ENCODE measurements around the gene EMC10.

EMC10 gene

DNA sequence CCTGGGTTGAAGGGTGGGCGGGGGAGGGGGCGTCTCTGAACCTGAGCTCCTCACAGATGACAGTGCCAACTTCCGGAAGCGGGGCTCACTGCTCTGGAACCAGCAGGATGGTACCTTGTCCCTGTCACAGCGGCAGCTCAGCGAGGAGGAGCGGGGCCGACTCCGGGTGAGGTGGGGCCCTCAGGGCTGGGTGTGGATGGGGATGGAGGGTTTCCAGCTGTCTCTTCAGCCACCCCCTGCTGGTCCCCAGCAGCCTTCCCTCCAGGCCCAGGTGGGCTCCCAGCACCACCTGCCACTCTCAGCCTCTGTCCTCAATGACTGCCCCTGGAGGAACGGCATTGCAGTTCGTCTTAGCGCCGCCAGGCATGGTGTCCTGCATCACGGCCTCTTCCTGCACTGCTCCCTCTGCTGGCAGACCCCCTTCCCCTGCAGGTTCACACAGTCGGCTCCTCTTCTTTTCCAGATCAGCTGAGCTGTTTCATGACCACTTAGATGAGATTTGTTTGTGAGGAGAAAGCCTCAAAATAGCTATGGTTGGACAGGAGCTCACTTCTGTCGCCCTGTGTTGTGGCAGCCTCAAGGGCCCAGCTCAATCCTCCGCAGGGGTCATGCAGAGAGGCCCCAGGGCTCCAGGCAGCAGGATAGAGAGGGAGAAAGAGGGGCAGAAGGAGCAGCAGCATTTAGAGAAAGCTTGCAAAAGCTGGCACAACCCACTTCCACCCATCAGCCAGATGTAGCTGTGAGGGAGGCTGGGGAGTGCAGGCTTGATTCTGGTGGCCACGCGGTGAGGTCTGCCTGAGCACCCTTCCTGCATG, 2.8 kb downstream of the EMC10 start:
- no peak for DNase-seq (ENCODE audit: low read depth in 2 of 2)

DNA sequence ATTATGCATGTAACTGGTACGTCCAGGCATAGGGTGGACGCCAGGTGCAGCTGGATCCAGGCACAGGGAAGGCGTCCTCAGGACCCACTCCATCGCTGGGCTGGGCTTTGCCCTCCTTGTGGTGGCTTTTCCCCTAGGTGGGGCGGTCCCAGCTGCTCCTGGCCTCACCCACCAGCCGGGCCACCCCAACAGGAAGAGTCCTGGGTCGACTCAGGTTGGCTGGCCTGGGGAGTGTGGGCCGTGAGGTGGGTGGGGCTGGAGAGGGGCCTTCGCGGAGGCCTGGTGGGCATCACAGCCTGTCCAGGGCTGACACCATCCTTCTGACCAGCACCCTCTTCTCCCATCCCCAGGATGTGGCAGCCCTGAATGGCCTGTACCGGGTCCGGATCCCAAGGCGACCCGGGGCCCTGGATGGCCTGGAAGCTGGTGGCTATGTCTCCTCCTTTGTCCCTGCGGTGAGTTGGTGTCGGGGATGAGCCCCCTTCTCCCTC, 3.5 kb downstream of the EMC10 start:
- no peak for DNase-seq (ENCODE audit: low read depth in 2 of 2)

DNA sequence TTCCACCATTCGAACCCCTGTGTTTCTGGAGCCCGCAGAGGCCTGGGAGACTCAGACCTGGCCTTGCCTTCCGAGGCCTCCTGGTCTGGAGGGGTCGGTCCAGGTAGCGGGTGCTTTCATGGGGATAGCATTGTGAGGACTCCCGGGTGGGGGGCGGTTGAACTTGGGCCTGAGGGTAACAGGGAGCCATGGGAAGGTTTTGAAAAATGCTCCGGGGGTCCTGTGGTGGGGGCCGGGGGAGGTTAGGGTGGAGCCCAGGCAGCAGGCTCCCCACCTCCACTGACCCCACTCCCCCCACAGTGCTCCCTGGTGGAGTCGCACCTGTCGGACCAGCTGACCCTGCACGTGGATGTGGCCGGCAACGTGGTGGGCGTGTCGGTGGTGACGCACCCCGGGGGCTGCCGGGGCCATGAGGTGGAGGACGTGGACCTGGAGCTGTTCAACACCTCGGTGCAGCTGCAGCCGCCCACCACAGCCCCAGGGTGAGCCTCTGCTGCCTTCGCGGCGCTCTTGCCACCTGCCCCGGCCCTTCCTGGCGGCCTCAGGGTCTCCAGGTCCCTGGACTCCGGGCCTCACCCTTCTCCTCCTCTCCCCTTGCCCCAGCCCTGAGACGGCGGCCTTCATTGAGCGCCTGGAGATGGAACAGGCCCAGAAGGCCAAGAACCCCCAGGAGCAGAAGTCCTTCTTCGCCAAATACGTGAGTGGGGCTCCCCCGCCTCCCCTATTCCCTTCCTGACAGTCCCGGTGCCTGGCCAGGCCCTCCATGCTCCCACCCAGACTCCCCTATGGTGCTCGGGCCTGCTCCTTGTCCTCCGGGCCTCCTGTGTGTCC, 4.2 kb downstream of the EMC10 start:
- no peak for DNase-seq (ENCODE audit: low read depth in 2 of 2)

DNA sequence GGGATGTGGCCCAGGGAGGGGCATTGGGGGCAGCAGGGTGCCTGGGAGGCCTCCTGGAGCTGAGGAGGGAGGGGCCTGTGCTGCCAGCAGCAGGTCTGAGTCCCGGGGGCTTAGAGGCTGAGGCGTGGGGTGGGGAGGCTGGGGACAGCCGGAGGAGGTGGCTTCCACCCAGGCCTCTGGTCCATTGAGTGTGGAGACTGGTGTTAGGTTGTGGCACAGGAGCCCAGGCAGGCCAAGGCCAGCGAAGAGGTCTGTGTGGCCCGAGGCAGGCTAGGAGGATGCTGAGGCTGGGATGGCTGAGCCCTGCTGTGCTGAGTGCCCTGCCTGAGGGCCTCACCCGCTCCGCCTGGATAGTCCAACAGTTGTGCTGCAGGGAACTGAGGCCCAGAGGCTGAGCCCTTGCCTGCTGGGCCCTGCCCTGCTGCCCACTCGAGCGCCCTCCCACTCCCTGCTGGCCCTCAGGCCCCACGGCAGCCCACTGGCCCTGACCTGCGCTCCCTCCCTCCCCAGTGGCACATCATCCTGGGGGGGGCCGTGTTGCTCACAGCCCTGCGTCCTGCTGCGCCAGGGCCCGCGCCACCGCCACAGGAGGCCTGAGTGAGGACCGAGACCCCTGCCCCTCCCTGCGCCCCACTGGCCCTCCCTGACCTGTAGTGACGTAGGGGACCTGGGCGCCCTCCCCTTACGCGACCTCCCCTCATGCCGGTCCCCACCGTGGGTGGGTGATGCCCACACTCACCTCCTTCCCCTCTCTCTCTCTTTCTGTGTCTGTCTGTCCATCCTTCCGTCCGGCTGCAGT, 5.2 kb downstream of the EMC10 start:
- no peak for DNase-seq (ENCODE audit: low read depth in 2 of 2)

DNA sequence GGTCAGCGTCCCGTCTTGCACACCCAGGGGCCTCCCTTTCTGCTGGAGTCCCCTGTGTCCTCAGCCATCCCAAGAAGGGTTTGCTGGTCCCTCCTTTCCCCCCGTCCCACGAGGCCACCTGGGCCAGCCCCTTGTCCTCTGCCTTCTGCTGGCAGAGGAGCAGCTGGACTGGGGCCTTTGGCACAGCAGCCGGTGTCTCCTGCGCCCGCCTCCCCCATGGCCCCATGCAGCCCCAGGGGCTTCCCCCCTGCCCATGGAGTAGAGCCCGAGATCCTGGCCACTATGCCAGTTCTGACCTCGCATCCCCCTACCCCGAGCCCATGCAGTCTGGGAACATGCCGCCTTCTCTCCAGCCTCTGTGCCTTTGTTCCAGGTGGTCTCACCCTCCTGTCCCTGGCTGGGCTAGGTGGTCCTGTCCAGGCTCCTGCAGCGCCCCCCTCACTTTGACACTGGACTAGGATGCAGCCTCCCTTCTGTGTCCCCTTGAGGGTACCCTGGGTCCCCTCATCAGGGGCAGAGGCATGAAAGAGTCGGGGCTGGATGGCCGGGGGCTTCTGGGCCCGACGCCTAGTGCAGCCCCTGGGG, 6.1 kb downstream of the EMC10 start:
- DNase-seq (ENCODE audit: low read depth in 2 of 2), result no peak

DNA sequence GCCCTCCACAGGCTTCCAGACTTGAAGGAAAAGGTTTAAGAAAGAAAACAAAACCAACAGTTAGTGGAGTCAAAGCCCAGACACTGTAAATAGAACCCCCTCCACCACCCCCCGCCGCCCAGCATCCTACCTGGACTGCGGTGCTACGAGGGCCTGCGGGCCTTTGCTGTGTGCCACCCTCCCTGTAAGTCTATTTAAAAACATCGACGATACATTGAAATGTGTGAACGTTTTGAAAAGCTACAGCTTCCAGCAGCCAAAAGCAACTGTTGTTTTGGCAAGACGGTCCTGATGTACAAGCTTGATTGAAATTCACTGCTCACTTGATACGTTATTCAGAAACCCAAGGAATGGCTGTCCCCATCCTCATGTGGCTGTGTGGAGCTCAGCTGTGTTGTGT, 6.6 kb downstream of the EMC10 start:
- no peak for DNase-seq (ENCODE audit: low read depth in 2 of 2)

DNA sequence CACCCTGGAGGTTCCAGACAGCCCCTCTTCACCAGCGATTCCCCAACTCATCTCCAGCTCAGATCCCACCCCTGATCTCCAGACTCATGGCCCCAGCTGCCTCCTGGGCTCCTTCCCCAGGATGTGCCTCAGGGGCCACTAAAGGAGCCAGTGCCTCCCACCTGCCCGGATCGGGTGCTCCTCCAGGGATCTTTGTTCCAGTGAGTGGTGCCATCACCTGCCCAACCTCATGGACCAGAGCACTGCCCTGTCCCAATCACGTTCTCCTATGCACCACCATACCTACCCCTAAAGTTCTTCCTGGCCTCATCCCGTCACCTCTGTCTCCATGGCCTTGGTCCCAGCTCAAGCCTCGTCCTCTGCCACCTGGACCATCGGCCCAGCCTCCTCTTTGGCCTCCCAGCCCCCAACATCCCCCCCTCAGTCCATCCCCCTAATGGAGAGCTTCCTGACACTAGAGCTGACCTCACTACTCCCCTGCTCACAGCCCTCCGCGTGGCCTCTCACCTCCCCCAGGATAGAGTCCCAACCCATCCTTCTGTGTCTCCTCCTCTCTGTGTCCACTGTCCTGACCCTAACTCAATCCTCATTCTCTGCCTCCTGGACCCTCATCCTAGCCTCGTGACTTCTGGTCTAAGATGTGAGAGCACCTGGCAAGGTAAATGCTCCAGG, 9.1 kb downstream of the EMC10 start:
- DNase-seq (ENCODE audit: low read depth in 2 of 2), result no peak

DNA sequence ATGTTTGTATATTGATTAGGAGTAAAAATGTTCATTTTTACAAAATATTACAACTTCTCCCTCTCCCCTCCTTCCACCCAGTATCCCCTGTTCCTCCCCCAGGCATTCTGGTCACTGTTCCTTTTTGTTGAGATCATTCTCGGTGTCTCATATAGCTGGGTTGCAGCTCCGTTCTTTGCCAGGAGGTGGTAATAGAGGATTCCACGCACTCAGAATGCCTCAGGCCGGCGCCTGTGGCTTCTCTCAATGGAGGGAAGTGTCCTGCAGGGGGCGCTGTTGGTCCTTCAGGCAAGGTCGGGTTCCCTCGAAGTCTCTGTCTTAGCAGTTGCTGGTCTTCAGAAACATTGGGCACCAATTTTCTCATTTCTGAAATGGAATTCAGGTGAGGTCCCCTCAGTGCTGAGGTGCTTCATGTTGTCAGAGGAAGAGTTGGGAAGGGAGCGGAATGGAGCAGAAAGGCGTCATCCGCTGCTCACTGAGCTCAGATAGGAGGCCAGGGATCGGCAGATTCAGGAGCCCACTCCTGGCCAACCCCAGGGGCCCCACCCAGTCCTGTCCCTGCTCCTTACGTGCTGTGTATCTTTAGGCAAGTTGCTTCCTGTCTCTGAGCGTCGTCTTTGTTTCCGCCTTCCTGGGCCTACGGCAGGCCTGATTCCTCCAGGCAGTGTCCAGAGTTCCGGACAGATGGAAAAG, 10.7 kb downstream of the EMC10 start:
- DNase-seq (ENCODE audit: low read depth in 2 of 2), result peak; percentile 56 to 84

DNA sequence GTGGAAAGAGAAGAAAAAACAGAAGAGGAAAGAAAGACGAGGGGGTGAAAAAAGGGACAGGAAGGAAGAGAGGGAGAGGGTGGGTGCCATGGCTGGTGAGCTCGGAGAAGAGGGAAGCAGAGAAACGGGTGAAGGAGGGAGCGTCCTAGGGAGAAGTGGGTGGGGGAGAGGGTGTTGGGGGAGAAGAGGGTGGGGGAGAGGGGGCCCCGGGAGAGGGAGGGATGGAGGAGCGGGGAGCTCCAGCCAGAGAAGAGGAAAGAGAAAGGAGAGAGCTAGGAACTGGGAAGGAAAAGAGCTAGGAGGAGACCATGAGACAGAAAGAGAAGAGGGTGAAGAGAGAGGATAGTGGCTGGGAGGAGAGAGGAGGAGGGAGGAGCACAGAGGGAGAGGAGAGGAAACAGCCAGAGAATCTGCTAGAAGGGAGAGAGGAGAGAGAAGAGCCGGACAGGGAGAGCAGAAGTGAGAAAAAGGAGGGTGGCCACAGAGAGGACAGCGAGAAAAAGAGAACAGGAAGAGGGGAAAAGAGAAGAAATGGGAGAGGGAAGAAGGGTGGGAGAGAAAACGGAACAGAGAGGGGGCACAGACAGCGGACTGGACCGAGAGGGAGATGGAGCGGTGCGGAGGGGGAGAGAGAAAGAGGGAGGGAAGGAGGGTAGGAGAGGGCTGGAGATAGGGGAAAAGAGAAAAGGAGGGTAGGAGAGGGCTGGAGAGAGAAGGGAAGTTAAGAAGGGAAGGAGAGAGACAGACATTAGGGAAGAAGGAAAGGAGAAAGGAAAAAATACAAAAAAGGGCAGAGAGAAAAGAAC, 12.3 kb downstream of the EMC10 start:
- DNase-seq (ENCODE audit: low read depth in 2 of 2), result no peak

DNA sequence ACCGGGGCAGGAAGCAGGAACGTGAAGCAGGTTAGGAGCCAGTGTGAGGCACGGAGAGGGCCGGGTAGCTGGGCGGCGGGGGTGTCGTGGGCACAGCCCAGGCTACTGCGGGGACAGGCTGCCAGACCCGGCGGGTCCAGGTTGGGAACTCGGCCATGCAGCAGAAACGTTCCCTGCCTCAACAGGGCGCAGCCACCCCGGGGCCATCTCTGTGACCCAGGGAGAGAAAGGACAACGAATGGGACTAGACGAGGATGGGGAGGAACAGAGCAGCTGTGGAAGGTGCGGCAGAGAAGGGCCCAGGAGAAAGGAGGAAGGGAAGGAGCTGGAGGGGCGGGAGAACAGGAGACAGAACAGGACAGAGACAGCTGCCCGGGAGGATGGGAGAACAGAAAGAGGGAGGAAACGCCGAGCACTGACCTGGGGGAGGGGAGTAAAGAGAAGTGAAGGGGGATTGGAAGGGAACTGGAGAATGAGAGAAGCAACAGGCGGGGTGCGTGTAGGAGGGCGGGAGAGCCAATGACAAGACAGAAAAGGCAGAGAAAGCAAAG, 13.2 kb downstream of the EMC10 start:
- DNase-seq (ENCODE audit: low read depth in 2 of 2), result no peak

DNA sequence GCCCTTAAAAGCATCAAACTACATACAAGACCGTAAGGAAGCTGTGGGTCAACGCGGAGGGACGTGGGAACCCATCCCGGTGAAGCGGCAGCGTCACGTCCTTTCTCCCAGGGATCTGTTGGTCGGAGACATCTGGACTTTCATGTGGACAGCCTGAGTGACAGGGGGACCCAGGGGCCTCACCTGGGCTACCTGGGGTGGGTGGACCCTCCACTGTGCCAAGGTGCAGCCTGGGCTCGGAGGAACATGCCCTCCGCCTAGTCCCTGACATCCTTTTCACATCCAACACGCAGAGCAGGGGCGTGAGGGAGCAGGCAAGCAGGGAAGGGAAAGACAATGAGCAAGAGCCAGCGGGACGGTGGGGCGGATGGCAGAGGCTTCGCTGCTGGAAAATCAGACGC, 14.1 kb downstream of the EMC10 start:
- no peak for DNase-seq (ENCODE audit: low read depth in 2 of 2)

DNA sequence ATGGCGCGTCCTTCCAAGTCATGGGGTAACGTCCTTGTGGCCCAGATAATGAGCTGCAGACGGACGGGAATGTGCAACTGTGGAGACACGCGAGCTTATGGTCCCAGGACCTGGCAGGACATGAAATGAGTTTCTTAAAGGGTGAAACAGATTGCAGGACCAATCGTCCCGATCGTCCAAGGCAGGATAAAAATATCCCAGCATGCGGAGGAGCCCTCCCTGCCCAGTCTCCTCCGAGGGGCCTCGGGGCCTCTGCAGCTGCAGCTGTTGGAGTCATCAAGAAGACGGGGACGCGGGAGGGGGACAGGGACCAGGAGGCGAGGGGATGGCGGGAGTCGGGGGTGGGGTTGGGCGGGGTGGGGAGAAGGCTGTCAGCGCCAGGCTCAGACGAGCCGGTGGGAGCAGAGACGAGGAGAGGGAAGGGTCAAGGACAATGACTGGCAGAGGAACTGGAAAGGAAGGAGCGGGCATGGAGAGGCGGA, 14.7 kb downstream of the EMC10 start:
- DNase-seq (ENCODE audit: low read depth in 2 of 2), result no peak

DNA sequence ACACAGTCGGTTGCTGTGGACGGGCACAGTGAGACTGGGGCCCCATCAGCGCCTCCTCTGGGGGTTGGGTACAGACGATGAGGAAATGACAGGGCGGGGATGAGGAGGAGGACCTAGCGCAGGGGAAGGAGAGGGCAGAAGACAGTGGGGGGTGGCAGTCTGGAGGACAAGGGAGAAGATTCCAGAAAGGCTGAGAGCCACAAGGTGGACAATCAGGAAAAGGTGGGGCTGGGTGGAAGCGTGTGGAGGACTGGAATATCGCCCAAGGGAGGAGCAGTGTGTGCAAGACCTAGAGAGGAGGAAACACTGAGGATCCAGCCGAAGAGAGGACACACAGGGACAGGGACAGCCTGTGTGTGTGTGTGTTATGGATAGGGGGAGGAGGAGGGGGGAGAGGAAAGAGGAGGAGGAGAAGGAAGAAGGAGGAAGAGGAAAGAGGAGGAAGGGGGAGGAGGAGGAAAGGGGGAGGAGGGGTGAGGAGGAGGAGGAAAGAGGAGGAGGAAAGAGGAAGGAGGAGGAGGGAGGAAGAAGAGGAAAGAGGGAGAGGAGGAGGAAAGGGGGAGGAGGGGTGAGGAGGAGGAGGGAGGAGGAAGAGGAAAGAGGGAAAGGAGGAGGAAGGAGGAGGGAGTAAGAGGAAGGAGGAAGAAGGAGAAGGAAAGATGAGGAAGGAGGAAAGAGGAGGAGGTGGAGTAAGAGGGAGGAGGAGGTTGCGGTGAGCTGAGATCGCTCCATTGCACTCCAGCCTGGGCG, 16.2 kb downstream of the EMC10 start:
- peak; percentile 27 to 35 for DNase-seq (ENCODE audit: low read depth in 2 of 2)

DNA sequence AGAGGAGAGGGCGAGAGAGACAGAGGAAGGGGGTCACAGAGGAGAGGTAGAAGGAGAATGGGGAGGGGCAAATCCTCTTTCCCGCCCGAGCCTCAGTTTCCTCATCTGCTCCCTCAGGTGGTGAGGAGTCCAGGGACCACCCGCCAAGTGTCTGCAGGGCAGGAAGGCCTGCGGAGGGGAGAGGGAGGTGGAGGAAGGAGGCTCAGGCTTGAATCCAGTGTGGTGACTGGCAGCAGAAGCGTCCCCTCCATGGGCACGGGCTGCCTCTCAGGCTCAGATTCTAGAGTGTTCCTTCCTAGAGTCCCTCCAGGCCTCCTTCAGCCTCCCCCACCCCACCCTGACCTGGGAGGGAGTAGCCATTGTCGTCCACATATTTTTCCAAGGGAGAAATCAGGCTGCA, 16.9 kb downstream of the EMC10 start:
- no peak for DNase-seq (ENCODE audit: low read depth in 2 of 2)

DNA sequence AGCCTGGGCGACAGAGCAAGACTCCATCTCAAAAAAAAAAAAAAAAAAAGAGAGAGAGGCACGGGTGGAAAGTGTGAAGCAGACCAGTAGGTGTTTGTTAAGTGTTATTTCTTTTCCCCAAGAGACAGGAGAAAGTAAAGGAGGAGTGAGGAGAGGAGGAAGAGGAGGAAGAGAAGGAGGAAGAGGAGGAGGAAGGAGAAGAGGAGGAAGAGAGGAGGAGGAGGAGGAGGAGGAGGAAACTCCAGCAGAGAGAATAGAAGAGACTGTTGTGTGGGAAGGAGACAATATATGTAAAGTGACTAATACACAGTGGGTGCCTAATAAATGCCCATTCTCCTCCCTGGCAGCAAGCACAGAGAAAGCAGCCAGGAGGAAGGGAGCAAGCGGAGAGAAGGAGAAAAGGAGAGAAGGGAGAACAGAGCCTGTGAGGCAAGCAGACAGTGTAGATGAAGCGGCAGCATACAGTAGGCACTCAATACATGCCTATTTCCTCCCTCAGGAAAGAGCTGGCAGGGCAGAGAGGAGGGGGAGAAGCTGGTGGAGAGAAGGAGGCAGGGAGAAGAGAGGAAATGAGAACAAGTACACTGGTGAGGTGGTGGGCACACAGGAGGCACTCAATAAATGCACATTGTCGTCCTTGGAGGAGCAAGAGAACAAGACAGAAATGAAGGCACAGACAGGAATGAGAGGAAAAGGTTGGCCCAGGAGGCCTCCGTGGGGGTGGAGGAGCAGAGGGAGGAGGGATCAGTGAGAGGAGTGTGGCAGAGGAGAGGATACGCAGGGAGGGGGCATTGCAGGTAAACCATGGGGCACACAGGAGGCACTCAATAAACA, 18.1 kb downstream of the EMC10 start:
- DNase-seq (ENCODE audit: low read depth in 2 of 2), result no peak

DNA sequence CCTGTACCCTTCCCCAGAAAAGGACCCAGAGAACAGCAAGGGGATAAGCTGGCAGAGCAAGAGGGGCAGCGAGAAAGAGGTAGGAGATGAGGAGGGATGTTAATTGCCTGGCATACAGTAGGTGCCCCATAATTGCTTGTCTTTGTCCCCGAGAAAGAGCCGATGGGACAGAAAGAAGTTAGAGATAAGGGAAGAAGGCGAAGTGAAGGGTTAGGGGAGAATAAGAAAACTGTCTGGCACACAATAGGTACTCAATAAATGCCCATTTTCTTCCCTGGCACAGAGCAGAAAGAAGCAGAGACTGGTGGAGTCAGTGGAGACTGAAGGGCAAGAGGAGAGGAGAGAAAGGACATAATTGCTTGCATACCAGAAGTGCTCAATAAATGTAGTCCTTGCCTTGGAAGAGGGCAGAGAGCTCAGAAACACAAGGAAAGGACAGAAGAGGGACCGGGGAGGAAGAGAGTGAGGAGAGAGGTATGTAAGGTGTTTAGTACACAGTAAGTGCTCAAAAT, 18.8 kb downstream of the EMC10 start:
- no peak for DNase-seq (ENCODE audit: low read depth in 2 of 2)

Data from stimulated activated CD4-positive, alpha-beta T cell treated with anti-CD3 and anti-CD28 coated beads, Interleukin-4, amount 100 ng/mL, for 48 hours (primary cell).